Omental fat pad (tissue), 4 donors: ENCODE results near the gene PSMA8. TPM values are rescaled to one million over a fixed set of nuclear protein-coding genes. Genes with fewer than 3 reads are reported as not detected.
"Not testable (repeated sequence)": the region's sequence is repeated elsewhere in the genome, so short reads cannot be mapped to it uniquely, and the experiment has no call there.

ENCODE experiments used
- ATAC-seq: fragments of 150-250 bp; one replicate; pipeline ENCODE4 v1.9.1; 2016; ENCODE audit warnings: mild to moderate bottlenecking, moderate library complexity; ENCODE audit not compliant: low FRiP score
- DNase-seq: peaks from one replicate; pipeline ENCODE4 v3.0.0-alpha.2; 2019; ENCODE audit warnings: low spot score
- CTCF ChIP-seq, 3 donors: fragments of 450-650 bp; IDR thresholded peaks; one replicate each; pipeline ENCODE4 v1.5.1; 2016 to 2017; ENCODE audit warnings: antibody characterized with exemption in 3 of 3, mild to moderate bottlenecking in 3 of 3, moderate library complexity in 2 of 3
- total RNA-seq, 4 donors: library from RNA; depleted of rRNA; stranded (reverse); fragments of >200 nt; gene quantifications; one replicate each; pipeline ENCODE4 v1.1.0, GENCODE V29; 2016

PSMA8 gene
- total RNA-seq, 4 donors from 2014 or later = not detected

- ATAC-seq = no peak
Measured at GRCh38 chr18:26196605-26197004, 62.9 kb downstream of the PSMA8 start.

GRCh38 chr18:26202001-26202400 is 68.3 kb downstream of the PSMA8 start:
- ATAC-seq, DNase-seq: not testable (repeated sequence)

More at GRCh38 chr18:26196605-26197004, 62.9 kb downstream of the PSMA8 start:
- no peak for DNase-seq
- no peak for TF ChIP-seq CTCF (IDR thresholded peaks at IDR 0.05)

GRCh38 chr18:26205318-26205717 is 71.6 kb downstream of the PSMA8 start:
- TF ChIP-seq CTCF (IDR thresholded peaks at IDR 0.05) = no peak
- DNase-seq (no peak), ATAC-seq (no peak)

GRCh38 chr18:26206488-26206887 is 72.8 kb downstream of the PSMA8 start:
- ATAC-seq (no peak), DNase-seq (no peak)
- TF ChIP-seq CTCF (IDR thresholded peaks at IDR 0.05) = no peak

GRCh38 chr18:26207937-26208336 is 74.3 kb downstream of the PSMA8 start:
- no peak for TF ChIP-seq CTCF (IDR thresholded peaks at IDR 0.05)
- DNase-seq (no peak), ATAC-seq (no peak)

- TF ChIP-seq CTCF (IDR thresholded peaks at IDR 0.05) = no peak
- DNase-seq = no peak
- no peak for ATAC-seq
Measured at GRCh38 chr18:26208977-26209376, 75.3 kb downstream of the PSMA8 start.

- TF ChIP-seq CTCF (IDR thresholded peaks at IDR 0.05) = no peak
- ATAC-seq = no peak
Measured at GRCh38 chr18:26210147-26210546, 76.5 kb downstream of the PSMA8 start.

More at GRCh38 chr18:26210147-26210546, 76.5 kb downstream of the PSMA8 start:
- DNase-seq = no peak
